Trophoblast cell (in vitro differentiated cells and primary cell): Measurements from ENCODE around the gene EEA1. TPM values are rescaled to one million over a fixed set of nuclear protein-coding genes. Genes with fewer than 3 reads are reported as not detected.

Source experiments
- DNase-seq, 2 donors: peaks; one replicate each; pipeline ENCODE4 v3.0.0-alpha.2; 2016
- H2AFZ ChIP-seq: 2 replicates; pipeline ENCODE4 v1.6.1; 2013; ENCODE audit warnings: low read length, moderate library complexity, mild to moderate bottlenecking; ENCODE audit not compliant: insufficient read depth, poor library complexity
- H2AK5ac ChIP-seq: 2 replicates; pipeline ENCODE4 v1.6.1; 2013; ENCODE audit warnings: mild to moderate bottlenecking, low read length
- H2BK120ac ChIP-seq: 2 replicates; pipeline ENCODE4 v1.6.1; 2013; ENCODE audit warnings: low read length, mild to moderate bottlenecking, moderate library complexity; ENCODE audit not compliant: insufficient read depth, poor library complexity
- H2BK12ac ChIP-seq: 2 replicates; pipeline ENCODE4 v1.6.1; 2013; ENCODE audit warnings: mild to moderate bottlenecking, low read length, moderate library complexity
- H2BK5ac ChIP-seq: 2 replicates; pipeline ENCODE4 v1.6.1; 2013; ENCODE audit warnings: low read length, low read depth, moderate library complexity, mild to moderate bottlenecking; ENCODE audit not compliant: poor library complexity
- H3K14ac ChIP-seq: 2 replicates; pipeline ENCODE4 v1.6.1; 2013; ENCODE audit warnings: mild to moderate bottlenecking, low read length
- H3K18ac ChIP-seq: 2 replicates; pipeline ENCODE4 v1.6.1; 2013; ENCODE audit warnings: mild to moderate bottlenecking, low read length
- H3K23ac ChIP-seq: 2 replicates; pipeline ENCODE4 v1.6.1; 2013; ENCODE audit warnings: low read length
- H3K27ac ChIP-seq: 2 replicates; pipeline ENCODE4 v1.5.1; 2013; ENCODE audit warnings: low read depth, mild to moderate bottlenecking, inconsistent platforms, low read length, moderate library complexity
- H3K27me3 ChIP-seq: 2 replicates; pipeline ENCODE4 v1.6.1; 2013; ENCODE audit warnings: inconsistent platforms, mild to moderate bottlenecking, low read length, moderate library complexity; ENCODE audit not compliant: insufficient read depth
- H3K36me3 ChIP-seq, 2 experiments: 1 replicate in 1 of 2; 2 replicates in 1 of 2; pipeline ENCODE4 v1.6.1; 2013; ENCODE audit warnings: low read length in 2 of 2, mild to moderate bottlenecking in 2 of 2, moderate library complexity in 1 of 2; ENCODE audit not compliant: insufficient read depth in 2 of 2, control insufficient read depth in 1 of 2
- H3K4ac ChIP-seq: 2 replicates; pipeline ENCODE4 v1.6.1; 2013; ENCODE audit warnings: low read depth, mild to moderate bottlenecking, low read length, moderate library complexity
- H3K4me1 ChIP-seq, 2 experiments: 1 replicate in 1 of 2; 2 replicates in 1 of 2; pipeline ENCODE4 v1.6.1; 2013; ENCODE audit warnings: low read length in 2 of 2, mild to moderate bottlenecking in 2 of 2, moderate library complexity in 1 of 2; ENCODE audit not compliant: insufficient read depth in 2 of 2, control insufficient read depth in 1 of 2
- H3K4me2 ChIP-seq: 2 replicates; pipeline ENCODE4 v1.6.1; 2013; ENCODE audit warnings: inconsistent platforms, mild to moderate bottlenecking, low read length, moderate library complexity
- H3K4me3 ChIP-seq: 2 replicates; pipeline ENCODE4 v1.5.1; 2013; ENCODE audit warnings: mild to moderate bottlenecking, low read depth, low read length, inconsistent platforms
- H3K79me1 ChIP-seq: one replicate; pipeline ENCODE4 v1.6.1; 2013; ENCODE audit warnings: low read length
- H3K79me2 ChIP-seq: 2 replicates; pipeline ENCODE4 v1.6.1; 2013; ENCODE audit warnings: low read length, mild to moderate bottlenecking; ENCODE audit not compliant: control insufficient read depth, insufficient read depth, poor library complexity
- H3K9ac ChIP-seq: 2 replicates; pipeline ENCODE4 v1.6.1; 2013; ENCODE audit warnings: mild to moderate bottlenecking, low read length
- H3K9me3 ChIP-seq: 2 replicates; pipeline ENCODE4 v1.6.1; 2013; ENCODE audit warnings: low read depth, mild to moderate bottlenecking, control low read depth, inconsistent platforms, low read length; ENCODE audit not compliant: insufficient read depth
- H4K12ac ChIP-seq: 2 replicates; pipeline ENCODE4 v1.6.1; 2013; ENCODE audit warnings: low read depth, mild to moderate bottlenecking, low read length, moderate library complexity
- H4K8ac ChIP-seq: 2 replicates; pipeline ENCODE4 v1.6.1; 2013; ENCODE audit warnings: low read depth, mild to moderate bottlenecking, low read length, moderate library complexity
- H4K91ac ChIP-seq: one replicate; pipeline ENCODE4 v1.6.1; 2013; ENCODE audit warnings: low read depth, mild to moderate bottlenecking, low read length, moderate library complexity
- WGBS: extraction: QIAGEN DNeasy Blood & Tissue Kit; methylation state at CpG from one replicate; pipeline ENCODE4 v1.1.7; 2013; ENCODE audit warnings: missing lambda C conversion rate; ENCODE audit not compliant: insufficient read length, insufficient coverage; ENCODE audit errors: extremely low coverage; 5-methylcytosine and 5-hydroxymethylcytosine counted together
- polyA plus RNA-seq: library from polyadenylated mRNA; stranded (reverse); fragments of 200-250 nt; gene quantifications from 2 replicates; pipeline ENCODE4 v1.2.3, GENCODE V29; 2013

The EEA1 gene
- polyA plus RNA-seq = 24.8 and 27.6 TPM in 2 replicates

DNA sequence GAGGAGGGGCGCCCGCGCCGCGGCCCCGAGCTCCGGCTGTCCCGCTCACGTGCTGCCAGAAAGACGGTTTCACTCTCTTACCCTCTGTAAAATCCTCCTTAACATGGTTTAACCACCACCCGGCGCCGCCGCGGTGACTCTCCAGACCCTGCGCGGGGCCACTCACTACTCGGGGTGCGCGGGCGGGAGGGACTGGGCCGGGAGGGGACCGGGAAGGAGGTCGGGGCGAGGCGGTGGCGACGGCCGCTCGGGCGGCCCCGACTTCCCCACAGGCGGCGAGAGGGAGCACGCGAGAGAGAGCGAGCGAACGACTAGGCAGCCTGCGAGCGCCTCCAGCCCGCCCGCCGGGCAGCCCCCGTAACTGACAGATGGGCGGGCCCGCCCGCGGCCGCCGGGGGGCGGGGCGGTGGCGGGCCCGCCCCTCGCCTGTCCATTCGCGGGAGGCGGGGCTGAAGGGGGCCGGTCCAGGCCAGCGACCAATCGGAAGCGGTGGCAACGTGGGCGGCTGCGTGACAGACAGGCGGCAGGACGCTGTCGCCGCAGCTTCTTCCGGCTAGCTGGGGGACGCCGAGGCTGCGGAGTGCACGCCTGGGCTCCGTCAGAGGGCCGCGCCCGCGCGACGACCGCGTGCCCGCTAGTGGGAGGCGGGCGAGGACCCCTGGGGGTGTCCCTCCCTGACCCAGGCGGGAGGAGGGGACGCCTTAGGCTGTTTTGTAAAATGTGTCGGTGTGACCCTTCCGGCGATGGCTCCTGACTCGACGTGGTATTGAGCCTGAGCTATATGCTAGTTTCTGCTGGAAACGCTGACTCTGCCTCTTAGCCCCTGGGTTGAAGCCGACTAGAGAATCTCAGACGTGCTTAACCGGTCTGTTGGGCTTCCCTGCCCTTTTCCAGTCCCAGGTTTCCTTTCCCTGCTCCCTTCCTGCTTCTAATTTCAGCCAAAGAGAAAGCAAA, at the start of gene EEA1:
TSS of gene EEA1 (minus strand) at position 334 of the 954 bp plus-strand sequence. CDS start at position 105, 229 bp downstream.
- Histone ChIP-seq H2BK5ac (peak within 1 kb of the TSS; percentile 77), H4K91ac (peak within 1 kb of the TSS; percentile 79), H2BK12ac (peak within 1 kb of the TSS; percentile 8), H3K4ac (peak within 1 kb of the TSS; percentile 63), H3K4me2 (peak within 1 kb of the TSS; percentile 96), H4K8ac (peak within 1 kb of the TSS; percentile 77), H3K23ac (no peak within 1 kb of the TSS), H2BK120ac (peak within 1 kb of the TSS; percentile 56), H3K18ac (peak within 1 kb of the TSS; percentile 80), H3K9me3 (no peaks in the 10 kb centered on the region), H3K27me3 (no peaks in the 10 kb centered on the region), H3K27ac (peak within 1 kb of the TSS; percentile 98), H3K14ac (peak within 1 kb of the TSS; percentile 68), H3K79me2 (peaks cover 7% of the 10 kb centered on the region), H2AFZ (peak within 1 kb of the TSS; percentile 53), H3K79me1 (peaks cover 12% of the 10 kb centered on the region), H4K12ac (peak within 1 kb of the TSS; percentile 54), H2AK5ac (no peak within 1 kb of the TSS), H3K4me3 (peak within 1 kb of the TSS; percentile 86), H3K9ac (peak within 1 kb of the TSS; percentile 91), H3K4me1 (peaks cover 6 to 8% of the 10 kb centered on the region in 2 experiments), H3K36me3 (no peaks in the 10 kb centered on the region)
- WGBS = no CpG with 5 or more reads among the region's 98 CpGs
- peak; percentile 98 for DNase-seq

DNA sequence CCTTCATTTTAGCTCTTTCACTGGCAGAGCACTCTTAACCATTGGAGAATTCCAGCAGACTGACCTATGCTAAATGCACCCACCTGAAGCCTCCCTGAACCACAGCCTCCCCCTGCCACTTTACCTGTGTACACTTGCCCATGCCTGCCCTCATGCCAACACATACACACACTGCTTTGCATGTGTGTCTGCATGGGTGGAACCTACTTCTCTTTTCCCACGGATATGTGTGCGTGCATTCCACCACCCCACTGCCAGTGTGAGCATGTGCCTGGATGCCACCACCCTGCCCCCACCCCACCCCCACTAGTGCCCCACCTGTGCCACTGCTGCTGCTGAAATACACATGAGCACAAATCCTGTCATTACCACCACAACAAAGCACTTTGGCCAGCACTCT, 49.5 kb upstream of the EEA1 start:
- no peak overlapping the region for H2BK5ac ChIP-seq
- no peak overlapping the region for H3K4ac ChIP-seq
- peaks cover 0 to 2% of the 10 kb centered on the region in 2 experiments for H3K4me1 ChIP-seq
- no peaks in the 10 kb centered on the region for H3K36me3 ChIP-seq
- WGBS = no CpG with 5 or more reads among the region's 2 CpGs
- no peak overlapping the region for H3K4me2 ChIP-seq
- H3K27ac ChIP-seq = no peak overlapping the region
- H3K9me3 ChIP-seq = peaks cover 2% of the 10 kb centered on the region
- H4K12ac ChIP-seq = no peak overlapping the region
- no peak overlapping the region for H2BK120ac ChIP-seq
- no peak overlapping the region for H3K23ac ChIP-seq
- no peak overlapping the region for H2AK5ac ChIP-seq
- peaks cover 3% of the 10 kb centered on the region for H3K79me1 ChIP-seq
- H2BK12ac ChIP-seq = no peak overlapping the region
- DNase-seq = no peak
- no peak overlapping the region for H2AFZ ChIP-seq
- no peak overlapping the region for H3K18ac ChIP-seq
- H3K9ac ChIP-seq = no peak overlapping the region
- H3K79me2 ChIP-seq = no peaks in the 10 kb centered on the region
- no peak overlapping the region for H3K4me3 ChIP-seq
- H3K14ac ChIP-seq = no peak overlapping the region
- no peaks in the 10 kb centered on the region for H3K27me3 ChIP-seq
- H4K8ac ChIP-seq = no peak overlapping the region
- no peak overlapping the region for H4K91ac ChIP-seq

DNA sequence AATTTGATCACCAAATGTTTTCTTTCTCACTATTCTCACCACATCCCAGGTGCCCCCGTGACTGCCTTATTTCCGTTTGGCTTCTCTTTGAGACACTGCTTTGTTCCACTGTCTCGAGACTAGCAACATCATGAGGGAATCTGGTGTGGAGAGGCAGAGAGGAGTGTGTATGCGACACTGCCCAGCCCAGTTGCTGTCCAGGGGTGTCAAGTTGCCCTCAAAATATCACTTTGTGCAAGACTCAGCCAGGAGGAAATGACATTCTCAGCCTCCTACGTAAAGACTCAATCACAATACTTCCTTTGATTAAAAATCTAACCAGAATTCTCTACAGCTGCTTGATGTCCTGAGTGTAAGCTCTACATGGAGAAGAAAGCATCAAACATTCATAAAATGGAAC, 48.2 kb upstream of the EEA1 start:
- no peak overlapping the region for H4K8ac ChIP-seq
- no peak overlapping the region for H2BK12ac ChIP-seq
- no peak overlapping the region for H4K91ac ChIP-seq
- H2AFZ ChIP-seq = no peak overlapping the region
- peaks cover 2% of the 10 kb centered on the region for H3K9me3 ChIP-seq
- H4K12ac ChIP-seq = no peak overlapping the region
- H2BK5ac ChIP-seq = no peak overlapping the region
- no peak overlapping the region for H3K18ac ChIP-seq
- H3K4me3 ChIP-seq = no peak overlapping the region
- no CpG with 5 or more reads among the region's 5 CpGs for WGBS
- no peak overlapping the region for H3K23ac ChIP-seq
- H3K4me1 ChIP-seq = peaks cover 2 to 5% of the 10 kb centered on the region in 2 experiments
- no peak overlapping the region for H2BK120ac ChIP-seq
- no peak overlapping the region for H3K14ac ChIP-seq
- H3K79me2 ChIP-seq = no peaks in the 10 kb centered on the region
- no peak overlapping the region for H2AK5ac ChIP-seq
- H3K9ac ChIP-seq = no peak overlapping the region
- no peak overlapping the region for H3K27ac ChIP-seq
- no peaks in the 10 kb centered on the region for H3K27me3 ChIP-seq
- peaks cover 7% of the 10 kb centered on the region for H3K79me1 ChIP-seq
- no peak overlapping the region for H3K4ac ChIP-seq
- no peak overlapping the region for H3K4me2 ChIP-seq
- DNase-seq = no peak
- H3K36me3 ChIP-seq = no peaks in the 10 kb centered on the region

DNA sequence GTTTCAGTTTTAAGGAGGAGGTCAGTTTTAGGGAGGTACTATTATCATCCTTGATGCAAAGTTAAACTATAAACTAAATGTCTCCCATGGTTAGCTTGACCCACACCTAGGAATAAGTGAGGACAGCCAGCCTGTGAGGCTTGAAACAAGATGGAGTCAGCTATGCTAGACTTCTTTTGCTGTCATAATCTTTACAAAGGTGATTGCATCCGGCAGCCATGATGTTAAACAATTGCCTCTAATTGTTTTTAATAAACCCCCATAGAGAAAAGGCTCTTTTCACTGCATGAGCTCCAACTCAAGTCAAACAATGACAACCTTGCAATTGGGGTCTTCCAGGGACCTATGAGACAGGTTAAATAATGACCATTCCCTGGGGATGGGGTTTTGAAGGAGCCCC, 45.7 kb upstream of the EEA1 start:
- no peak overlapping the region for H3K4me3 ChIP-seq
- no peak overlapping the region for H3K23ac ChIP-seq
- H2BK5ac ChIP-seq = no peak overlapping the region
- H2BK120ac ChIP-seq = no peak overlapping the region
- peaks cover 2% of the 10 kb centered on the region for H3K9me3 ChIP-seq
- H2AK5ac ChIP-seq = no peak overlapping the region
- H3K4ac ChIP-seq = no peak overlapping the region
- H3K18ac ChIP-seq = no peak overlapping the region
- H4K91ac ChIP-seq = no peak overlapping the region
- peaks cover 2 to 5% of the 10 kb centered on the region in 2 experiments for H3K4me1 ChIP-seq
- no peak overlapping the region for H2BK12ac ChIP-seq
- H3K79me2 ChIP-seq = no peaks in the 10 kb centered on the region
- no peak overlapping the region for H3K14ac ChIP-seq
- no peak overlapping the region for H2AFZ ChIP-seq
- no peak overlapping the region for H3K9ac ChIP-seq
- WGBS = no CpG with 5 or more reads among the region's 1 CpG
- no peak overlapping the region for H4K12ac ChIP-seq
- no peak for DNase-seq
- peaks cover 7% of the 10 kb centered on the region for H3K79me1 ChIP-seq
- no peak overlapping the region for H4K8ac ChIP-seq
- H3K36me3 ChIP-seq = no peaks in the 10 kb centered on the region
- no peak overlapping the region for H3K27ac ChIP-seq
- no peaks in the 10 kb centered on the region for H3K27me3 ChIP-seq
- no peak overlapping the region for H3K4me2 ChIP-seq
